GM18511 (cell line): Measurements from ENCODE around the gene RPAIN.
"Not testable (repeated sequence)": the region's sequence is repeated elsewhere in the genome, so short reads cannot be mapped to it uniquely, and the experiment has no call there.

ENCODE experiments used
- ATAC-seq: cut with Tn5 transposase; IDR thresholded peaks from one replicate; pipeline ENCODE4 v1.9.1; 2021; ENCODE audit warnings: mild to moderate bottlenecking, moderate library complexity; ENCODE audit not compliant: unreplicated experiment

The RPAIN gene

DNA sequence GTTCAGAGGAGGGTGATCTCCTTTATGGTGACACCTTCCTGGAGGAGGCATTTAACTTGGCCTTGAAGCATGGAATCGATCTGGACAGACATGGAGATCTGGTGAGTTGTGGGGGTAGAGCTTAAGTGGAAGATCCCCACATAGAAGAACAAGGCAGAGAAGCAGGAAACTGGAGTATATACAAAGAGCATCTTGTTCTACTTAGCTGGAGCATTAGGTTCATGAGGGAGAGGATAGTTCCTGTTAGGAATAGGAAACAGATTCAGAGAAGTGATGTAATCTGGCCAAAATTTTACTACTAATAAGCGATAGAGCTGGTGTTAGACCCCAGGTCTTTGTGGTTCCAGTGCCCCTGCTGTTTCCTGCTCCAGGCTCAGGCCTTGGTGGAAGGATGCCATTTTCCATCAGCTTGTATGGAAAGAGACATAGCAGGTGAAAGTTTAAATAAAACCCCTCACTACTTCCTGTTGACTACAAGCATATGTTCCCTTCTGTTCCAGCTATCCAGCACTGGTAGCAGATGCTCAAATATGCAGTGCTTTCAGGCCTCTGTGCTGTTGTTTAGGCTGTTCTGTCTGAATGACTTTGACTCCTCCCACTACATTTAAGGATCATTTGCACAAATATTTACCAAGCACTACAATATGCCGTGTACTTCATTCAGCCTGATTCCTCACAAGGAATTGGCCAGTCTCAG lies 9.4 kb downstream of the RPAIN start:
- no peak for ATAC-seq

DNA sequence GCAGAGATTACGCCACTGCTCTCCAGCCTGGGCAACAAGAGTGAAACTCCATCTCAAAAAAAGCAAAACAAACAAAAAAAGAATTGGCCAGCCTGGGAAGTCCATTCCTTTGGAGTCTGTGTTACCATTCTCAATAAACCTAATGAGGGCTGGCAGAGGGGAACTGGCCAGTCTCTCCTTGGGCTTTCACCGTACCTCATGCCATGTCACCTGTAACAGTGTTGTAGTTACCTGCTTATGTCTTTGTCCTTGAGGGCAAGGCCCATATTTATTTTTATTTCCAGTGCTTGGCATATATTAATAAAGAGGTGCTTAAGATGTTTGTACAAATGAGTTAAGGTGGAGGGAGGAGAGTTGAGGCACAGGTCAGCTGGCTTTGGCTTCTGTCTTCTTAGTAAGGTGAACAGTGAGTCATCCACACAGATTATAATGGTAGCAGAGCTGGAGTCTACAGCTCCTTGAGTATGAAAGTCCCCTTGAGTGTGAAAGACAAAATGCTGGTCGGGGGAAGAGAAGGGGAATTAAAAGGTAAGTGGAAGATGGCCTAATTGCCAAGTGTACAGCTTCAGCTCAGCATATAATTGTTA lies 10.5 kb downstream of the RPAIN start:
- ATAC-seq, result no peak

DNA sequence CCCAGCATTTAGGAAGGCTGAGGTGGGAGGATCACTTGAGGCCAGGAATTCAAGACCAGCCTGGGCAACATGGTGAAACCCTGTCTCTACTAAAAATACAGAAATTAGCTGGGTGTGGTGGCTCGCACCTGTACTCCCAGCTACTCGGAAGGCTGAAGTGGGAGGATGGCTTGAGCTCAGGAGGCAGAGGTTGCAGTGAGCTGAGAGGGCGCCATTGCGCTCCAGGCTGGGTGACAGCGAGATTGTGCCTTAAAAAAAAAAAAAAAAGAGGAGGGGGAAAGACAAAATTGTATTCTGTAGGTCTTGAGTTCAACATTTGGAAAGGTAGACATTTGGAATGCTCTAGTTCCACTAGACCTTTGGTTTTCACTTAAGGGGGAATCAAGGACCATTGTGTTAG lies 11.3 kb downstream of the RPAIN start:
- not testable (repeated sequence) for ATAC-seq

DNA sequence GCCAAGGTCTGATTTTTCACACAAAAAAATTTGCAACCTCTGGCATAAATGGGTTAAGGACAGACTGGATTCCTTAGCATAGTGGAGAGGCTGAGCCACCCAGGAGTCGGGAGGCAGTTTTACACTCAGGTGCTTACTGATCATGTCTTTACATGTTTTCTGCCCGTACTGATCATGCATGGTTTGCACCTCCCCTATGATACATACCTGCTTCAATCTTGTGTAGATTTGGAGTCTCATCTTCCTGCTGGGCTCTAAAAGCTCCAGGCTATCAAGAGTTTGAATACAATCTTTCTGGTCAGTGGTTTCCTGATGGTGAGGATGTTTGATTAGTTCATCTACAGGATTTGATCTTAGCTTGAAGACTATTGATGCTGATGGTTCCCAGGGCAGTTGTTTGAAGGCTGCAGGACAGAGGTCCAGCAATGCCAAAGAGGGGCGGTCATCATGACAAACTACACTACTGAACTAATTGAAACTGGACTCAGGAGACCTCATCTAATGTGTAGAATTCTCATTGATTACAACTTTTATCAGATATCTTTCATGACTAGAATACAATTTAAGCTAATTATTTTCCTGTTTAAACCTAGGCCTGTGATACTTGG lies 12.1 kb downstream of the RPAIN start:
- ATAC-seq, result no peak

DNA sequence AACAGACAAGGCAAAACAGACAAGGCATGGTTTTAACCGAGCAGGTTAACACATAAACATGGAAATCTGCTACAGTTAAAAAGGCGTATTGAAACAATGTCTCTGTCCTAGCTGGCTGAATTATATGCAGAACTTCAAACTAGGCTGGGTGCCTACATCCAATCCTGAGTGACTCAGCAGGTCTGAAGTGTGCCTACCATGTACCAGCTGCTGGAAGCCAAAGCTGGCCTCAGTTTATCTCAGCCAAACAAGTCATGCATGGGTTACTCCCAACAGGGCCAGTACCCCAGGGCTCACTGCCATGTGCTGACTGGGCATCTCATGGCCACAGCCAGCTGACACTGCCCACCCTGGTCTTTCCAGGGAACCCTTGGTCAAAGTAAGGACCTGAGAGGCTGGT lies 15.0 kb downstream of the RPAIN start:
- ATAC-seq, result no peak

DNA sequence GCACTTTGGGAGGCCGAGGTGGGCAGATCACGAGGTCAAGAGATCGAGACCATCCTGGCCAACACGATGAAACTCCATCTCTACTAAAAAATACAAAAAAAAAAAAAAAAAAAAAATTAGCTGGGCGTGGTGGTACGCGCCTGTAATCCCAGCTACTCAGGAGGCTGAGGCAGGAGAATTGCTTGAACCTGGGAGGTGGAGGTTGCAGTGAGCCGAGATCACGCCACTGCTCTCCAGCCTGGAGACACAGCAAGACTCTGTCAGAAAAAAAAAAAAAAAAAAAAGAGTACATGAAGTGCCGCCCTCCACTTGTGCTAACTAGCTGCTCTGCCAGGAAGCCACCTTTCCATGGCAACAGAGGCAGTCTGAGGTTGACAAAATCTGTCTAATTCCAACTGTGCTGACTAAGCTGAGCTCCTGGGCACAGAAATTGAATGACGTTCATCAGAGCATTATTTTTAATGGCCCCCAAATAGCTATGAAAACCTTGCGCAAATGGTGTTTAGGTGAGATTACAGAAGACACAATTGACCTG lies 15.9 kb downstream of the RPAIN start:
- not testable (repeated sequence) for ATAC-seq

DNA sequence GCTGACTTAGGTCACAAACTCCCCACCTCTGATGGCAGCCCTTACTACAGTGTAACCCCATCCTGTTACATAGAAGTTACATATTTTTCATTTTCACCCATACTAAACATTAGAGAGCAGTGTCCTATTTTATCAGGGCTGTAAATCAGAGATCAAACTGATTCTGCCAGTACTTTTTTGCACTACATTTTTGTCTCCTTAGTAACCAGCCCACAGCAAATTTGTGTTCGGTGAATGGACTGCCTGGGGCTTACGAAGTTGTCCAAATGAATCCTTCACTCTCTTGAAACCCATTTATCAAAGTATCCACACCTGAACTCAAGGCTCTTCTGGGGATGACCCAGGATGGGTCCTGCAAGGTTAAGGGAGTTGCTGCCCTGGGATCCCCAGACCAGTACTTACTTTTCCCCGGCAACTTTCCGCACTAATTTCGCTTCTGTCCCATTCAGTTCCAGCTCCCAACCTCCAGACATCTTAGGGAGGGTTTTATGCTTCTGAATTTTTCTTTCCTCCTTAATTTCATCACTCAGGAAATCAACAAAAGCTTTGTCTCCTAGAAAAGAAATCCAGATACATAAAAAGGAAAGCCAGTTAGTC lies 17.8 kb downstream of the RPAIN start:
- no peak for ATAC-seq

DNA sequence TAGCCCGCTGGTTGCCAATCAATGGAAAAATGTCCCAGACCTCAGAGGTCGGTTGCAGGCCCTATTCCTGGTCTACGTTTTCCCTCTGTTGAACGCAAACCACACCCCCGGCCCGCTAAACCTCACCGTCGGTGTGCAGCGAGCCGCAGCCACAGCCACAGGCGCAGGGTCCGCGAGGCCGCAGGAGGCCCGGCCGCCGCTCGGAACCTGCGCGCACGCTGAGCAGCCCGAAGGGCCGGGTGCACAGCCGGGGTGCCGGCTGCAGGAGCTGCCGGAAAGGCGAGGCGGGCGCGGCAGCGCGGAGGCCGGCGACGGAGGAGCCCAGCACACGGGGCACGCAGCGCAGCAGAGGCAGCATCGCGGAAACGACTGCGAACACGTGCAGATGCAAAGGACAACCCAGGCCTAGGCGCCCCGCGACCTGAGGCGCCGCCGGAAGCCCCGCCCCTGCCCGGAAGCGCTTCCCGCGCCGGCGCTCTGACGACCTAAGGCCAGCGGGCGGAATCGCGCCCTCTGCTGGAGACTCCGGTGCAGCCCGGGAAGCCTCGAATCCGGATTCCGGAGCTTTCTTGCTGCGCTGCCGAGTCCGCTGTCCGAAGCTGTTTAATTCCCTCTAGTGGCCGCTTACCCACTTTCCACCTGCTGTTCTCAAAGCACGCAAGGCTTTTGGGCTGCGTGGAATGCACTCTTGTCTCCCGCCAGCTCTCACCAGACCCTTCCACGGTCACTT lies 18.9 kb downstream of the RPAIN start, which contains the start of gene C1QBP:
TSS of gene C1QBP (minus strand) at position 440 of the 730 bp plus-strand sequence. CDS start at position 358, 82 bp downstream.
- peak; percentile 73 for ATAC-seq

DNA sequence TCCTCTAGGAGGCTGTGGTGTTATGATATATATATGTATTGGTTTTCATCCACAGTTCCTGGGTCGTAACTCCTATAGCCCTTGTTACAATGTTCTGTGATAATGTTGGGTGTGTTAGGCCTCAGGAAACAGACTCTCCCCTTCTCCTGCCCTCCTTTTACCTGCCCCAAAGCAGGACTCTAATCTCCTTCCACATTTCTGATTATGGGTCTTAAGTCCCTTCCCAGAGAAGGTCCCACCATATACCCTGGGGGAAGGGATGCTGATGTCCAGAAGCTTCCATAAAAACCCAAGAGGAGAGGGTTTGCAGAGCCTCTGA lies 19.4 kb downstream of the RPAIN start:
- no peak for ATAC-seq

DNA sequence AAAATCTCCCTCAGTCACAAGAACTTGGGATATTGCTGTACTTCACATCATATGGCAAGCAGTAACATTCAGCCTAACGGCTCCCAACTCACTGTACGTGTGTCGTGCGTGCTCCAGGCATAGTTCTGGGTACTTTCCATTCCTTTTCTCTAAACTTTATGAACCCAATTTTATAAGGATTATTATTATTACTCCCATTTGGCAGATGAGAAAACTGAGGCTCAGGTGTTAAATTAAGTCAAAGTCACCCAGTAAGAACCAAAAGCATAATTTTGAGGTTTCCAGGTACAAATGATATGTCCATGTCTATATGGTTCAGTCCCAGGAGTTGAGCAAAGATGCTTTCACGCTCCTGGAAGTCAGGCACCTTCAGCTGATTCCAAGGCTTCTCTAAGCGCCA lies 23.7 kb downstream of the RPAIN start:
- ATAC-seq, result no peak

DNA sequence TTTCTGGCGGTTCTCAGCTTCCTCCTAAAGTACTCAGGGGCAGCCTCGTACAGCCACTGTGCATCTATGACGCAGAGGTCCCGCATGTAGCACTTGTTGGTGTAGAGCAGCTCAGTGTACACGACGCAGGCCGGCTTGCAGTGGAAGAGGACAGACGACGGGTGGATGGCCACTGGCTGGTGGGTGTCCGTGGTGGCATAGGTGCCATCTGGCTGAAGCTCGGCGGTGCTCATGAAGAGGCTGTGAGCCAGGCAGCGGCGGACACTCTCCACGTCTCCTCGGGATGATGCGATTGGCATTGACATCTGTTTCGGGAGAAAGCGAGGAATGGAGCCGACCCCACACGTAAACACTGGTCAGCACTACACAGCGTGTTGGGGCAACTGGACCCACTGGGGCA lies 24.2 kb downstream of the RPAIN start:
- ATAC-seq, result no peak

DNA sequence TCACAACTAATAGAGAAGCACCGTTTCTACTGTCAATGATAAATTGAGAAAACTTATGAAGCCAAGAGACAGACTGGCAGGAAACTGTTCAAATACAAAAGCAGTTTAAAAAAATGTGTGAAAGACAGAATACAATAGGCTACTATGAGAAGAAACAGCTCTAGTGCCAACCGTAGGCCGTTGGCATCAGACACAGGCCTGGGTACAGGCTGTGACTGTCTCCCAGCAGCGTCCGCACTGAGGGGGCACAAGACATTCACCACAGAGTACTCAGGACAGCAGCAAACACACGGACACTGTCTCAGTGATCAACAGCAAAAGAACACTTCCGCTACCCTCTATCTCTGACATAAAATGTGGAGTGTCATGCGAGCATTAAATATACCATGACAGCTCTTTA lies 26.8 kb downstream of the RPAIN start:
- ATAC-seq, result no peak

DNA sequence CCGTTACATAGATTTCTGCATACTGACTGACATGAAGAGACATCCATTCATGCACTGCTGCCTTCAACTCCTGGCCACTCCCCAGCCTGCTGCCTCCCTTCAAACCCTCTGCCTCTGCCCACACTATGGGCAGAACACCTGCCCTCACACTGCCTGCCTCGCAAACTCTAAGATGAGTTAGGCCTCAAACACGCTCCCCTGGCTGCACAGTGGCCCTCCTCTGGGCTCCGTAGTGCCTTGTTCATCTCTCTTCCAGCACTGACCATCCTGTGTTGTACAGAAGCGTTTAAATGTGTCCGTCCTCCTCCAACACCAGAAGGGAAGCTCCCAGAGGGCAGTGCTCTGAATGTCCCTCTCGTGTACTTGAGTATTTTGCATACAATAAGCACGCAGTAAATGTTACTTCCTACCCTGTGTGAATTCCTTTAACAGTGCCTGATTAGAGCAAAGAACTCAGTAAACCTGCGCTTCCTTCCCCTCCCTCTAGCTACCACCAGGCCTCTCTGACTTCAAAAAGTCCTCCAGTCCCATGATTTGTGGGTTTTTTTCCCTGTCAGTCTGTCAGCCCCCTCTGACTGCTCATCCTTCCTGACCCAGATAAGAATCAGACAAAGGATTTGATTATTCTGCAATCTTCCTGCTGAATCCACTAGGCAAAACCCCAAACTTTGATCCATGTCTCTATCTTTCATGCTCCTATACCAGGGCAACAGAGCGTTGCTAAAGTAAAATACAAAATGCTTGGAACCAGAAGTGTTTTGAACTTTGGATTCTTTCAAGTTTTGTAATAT lies 44.9 kb downstream of the RPAIN start:
- no peak for ATAC-seq

DNA sequence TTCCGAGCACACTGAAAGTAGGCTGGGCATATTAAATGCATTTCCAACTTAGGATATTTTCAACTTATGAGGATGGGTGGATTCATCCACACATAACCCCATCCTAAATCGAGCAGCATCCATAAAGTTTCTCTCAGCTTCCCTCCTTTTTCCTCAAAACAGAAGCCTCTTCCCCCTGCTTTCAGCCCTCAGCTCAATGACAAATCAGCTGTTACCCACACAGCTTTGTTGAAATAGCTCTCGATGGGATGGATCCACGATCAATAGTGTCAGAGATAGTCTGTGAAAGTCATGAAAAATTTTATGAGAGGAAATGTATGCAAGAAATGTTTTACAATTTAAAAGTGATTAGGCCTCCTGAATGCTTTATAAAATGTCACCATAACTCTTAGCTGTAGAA lies 46.3 kb downstream of the RPAIN start:
- no peak for ATAC-seq

DNA sequence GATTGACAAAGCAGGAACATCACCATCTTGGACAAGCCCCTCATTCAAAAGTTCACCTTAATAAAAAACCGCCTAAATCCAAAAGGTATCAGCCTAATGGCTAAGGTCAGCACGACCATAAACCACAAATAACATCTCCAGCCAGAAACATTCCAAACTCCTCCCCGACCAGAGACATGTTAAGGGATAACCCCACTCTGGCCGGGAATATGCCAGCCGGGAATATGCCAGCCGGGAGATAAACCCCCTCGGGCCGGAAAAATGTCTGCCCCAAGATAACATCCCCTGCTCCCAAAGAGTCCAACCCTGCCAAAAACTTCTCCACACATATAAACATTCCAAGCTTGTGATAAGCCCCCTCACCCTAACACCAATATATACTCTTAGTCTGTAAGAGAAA lies 47.4 kb downstream of the RPAIN start:
- ATAC-seq, result no peak

DNA sequence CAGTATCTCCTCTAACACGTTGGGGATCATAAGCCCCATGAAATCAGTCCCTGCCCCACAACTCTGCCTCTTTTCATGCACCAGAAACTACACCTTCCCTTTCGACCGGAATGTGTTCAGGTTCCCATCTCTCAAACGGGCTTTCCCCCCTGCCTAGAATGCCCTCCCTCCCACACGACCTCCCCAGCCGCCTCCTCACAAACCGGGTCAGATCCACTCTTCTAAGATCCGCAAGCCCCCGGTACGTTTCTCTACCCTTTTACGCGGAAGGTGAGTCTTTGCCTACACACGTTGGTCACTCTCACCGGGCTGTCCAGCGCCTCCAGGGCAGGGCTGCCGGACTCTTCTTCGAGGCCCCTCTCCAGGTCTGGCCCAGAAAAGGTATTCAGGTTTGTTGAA lies 48.1 kb downstream of the RPAIN start:
- no peak for ATAC-seq

DNA sequence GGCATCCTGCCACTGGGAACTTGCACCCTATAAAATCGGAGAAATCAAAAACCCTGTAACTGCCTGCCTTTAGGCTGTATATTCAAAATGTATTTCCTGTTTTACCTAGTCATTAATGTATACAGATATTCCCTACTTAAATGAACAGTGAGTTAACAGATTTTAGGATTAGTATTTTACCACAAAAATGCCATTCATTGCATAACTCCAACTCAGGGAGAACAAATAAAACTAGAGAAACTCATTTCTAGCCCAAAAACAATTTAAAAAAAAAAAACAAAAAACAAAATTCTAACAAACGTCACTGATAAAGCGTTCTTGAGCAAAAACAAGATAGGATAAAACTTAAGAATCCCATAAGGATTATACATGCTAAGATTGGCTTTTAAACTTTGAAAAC lies 52.5 kb downstream of the RPAIN start:
- ATAC-seq, result no peak

DNA sequence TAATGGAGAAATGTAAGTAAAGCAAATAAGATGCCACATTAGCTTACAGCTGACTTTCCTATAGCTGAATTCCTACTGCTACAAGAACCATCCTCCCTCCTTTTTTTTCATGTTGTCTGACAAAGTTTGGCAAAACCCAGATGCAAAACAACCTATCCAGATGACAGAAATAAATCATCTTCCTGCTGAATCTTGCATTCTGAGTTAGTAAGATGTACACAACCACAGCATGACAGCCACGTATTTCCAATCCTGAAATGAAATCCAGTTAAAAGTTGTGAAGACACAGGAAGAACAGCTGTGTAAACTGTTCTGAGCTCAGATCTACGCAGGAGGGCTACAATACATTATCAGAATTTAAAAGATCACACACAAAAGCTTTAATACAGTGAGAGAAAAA lies 53.9 kb downstream of the RPAIN start:
- ATAC-seq, result no peak

DNA sequence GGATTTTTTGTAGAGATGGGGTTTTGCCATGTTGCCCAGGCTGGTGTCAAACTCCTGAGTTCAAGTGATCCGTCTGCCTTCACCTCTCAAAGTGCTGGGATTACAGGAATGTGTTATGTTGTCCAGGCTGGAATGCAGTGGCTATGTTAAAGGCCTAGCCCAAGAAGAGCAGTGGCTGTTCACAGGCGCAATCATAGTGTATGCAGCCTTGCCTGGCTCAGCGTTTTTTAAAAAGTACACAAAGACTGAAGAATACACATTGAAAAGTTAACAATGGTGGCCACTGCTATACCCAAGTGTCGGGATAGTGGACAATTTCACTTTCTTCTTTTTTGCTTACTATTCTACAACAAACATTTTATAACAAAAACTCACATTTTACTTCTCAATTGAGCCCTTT lies 59.0 kb downstream of the RPAIN start:
- no peak for ATAC-seq

DNA sequence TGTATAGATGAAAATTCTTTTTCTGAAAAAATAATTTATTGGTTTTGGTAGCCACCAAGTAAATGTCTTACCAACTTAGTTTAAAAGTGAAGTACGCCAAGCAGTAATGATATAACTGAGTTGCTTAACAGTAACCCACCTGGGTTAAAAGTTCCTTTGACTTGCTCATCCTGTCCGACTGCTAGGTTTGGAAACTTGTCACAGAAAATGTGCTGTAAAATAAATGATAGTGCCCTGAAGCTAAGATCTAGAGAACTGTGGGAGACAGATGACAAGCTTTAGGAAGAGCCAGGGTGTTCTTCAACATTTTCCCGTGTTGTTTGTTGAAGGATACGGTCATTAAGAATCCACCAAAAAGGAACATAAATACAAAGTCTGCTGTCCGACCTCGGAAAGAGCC lies 61.0 kb downstream of the RPAIN start:
- no peak for ATAC-seq

DNA sequence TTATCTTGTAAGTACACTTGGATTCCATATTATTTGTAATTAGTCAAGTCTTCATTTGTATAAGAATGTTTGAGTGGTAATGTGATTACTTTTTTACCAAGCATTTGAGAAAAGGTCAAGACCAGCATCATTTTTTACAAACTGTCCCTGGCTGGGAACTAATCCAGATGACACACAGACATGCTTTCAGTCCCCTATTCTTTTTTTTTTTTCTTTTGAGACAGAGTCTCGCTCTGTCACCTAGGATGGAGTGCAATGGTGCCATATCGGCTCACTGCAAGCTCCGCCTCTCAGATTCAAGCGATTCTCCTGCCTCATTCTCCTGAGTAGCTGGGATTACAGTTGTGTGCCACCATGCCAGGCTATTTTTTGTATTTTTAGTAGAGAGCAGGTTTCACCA lies 61.5 kb downstream of the RPAIN start:
- no peak for ATAC-seq
